NAMALWA (cell line): ENCODE results near the gene ANGPTL2.
"Not testable (repeated sequence)": the region's sequence is repeated elsewhere in the genome, so short reads cannot be mapped to it uniquely, and the experiment has no call there.

Source experiments
- DNase-seq: peaks from one replicate; pipeline ENCODE4 v3.0.0-alpha.2; 2015; ENCODE audit warnings: low spot score

The ANGPTL2 gene

GRCh38 chr9:127122176-127123063 is at the start of gene ANGPTL2:
Gene ANGPTL2, minus strand, starts transcription at chr9:127122635. Its CDS starts 13,904 bp downstream, at chr9:127108731.
- peak; percentile 8 for DNase-seq

GRCh38 chr9:127171348-127171747 is 48.9 kb upstream of the ANGPTL2 start:
- not testable (repeated sequence) for DNase-seq

- DNase-seq = no peak
Measured at GRCh38 chr9:127170652-127171051, 48.2 kb upstream of the ANGPTL2 start.

GRCh38 chr9:127170103-127170502 is 47.7 kb upstream of the ANGPTL2 start:
- DNase-seq = no peak

GRCh38 chr9:127169575-127169883 is 47.1 kb upstream of the ANGPTL2 start:
- no peak for DNase-seq

- no peak for DNase-seq
Measured at GRCh38 chr9:127168756-127169574, 46.5 kb upstream of the ANGPTL2 start.

GRCh38 chr9:127167560-127168326 is 45.3 kb upstream of the ANGPTL2 start:
- DNase-seq = peak; percentile 16

GRCh38 chr9:127166651-127167524 is 44.5 kb upstream of the ANGPTL2 start:
- DNase-seq = peak; percentile 91

- DNase-seq = no peak
Measured at GRCh38 chr9:127166111-127166510, 43.7 kb upstream of the ANGPTL2 start.

GRCh38 chr9:127165116-127165515 is 42.7 kb upstream of the ANGPTL2 start:
- DNase-seq = no peak

- peak; percentile 41 for DNase-seq
Measured at GRCh38 chr9:127163409-127163808, 41.0 kb upstream of the ANGPTL2 start.

- no peak for DNase-seq
Measured at GRCh38 chr9:127162864-127163365, 40.5 kb upstream of the ANGPTL2 start.

- DNase-seq = no peak
Measured at GRCh38 chr9:127162046-127162863, 39.8 kb upstream of the ANGPTL2 start.

- DNase-seq = no peak
Measured at GRCh38 chr9:127161081-127161624, 38.7 kb upstream of the ANGPTL2 start.

GRCh38 chr9:127159949-127160610 is 37.6 kb upstream of the ANGPTL2 start:
- DNase-seq = no peak

GRCh38 chr9:127159325-127159801 is 36.9 kb upstream of the ANGPTL2 start:
- no peak for DNase-seq

- DNase-seq = no peak
Measured at GRCh38 chr9:127158786-127159324, 36.4 kb upstream of the ANGPTL2 start.

- no peak for DNase-seq
Measured at GRCh38 chr9:127155314-127155960, 33.0 kb upstream of the ANGPTL2 start.
